Keratinocyte (primary cell): ENCODE data around the gene CRYAB.

Source experiments
- EZH2 ChIP-seq: IDR thresholded peaks from one replicate; pipeline ENCODE4 v1.6.1; 2012; ENCODE audit warnings: inconsistent platforms, mild to moderate bottlenecking, low read length, moderate library complexity
- TF ChIP-seq, protein P1 (sequence below), 3 experiments: IDR thresholded peaks in 1 of 3; conservative IDR thresholded peaks in 1 of 3; optimal IDR thresholded peaks in 1 of 3; 2 replicates in 2 of 3; 3 replicates in 1 of 3; pipeline versions ENCODE3 to v1.5.1; 2011; ENCODE audit warnings: low read length in 3 of 3, mild to moderate bottlenecking in 3 of 3, moderate library complexity in 2 of 3, control low read depth in 1 of 3, inconsistent platforms in 1 of 3; ENCODE audit not compliant: insufficient read depth in 2 of 3; ENCODE audit errors: extremely low read depth in 1 of 3

DNA sequence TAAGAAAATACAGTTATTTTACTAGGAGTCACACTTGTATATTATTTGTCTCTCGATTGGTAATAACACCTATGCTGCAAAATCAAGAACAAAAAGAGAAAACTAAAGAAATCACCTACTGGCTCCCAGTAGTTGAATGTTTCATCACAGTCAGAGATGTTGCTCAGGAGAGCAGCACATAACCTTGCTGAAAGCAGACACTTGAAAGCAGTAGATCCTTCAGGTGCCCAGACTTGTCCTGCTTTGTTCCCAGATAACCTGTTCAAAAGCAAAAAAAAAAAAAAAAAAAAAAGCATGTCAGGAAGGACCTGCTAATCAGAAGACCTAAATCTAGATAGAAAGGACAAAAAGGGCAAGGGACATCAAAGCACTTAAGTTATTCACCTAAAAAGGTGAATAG, 41.5 kb downstream of the CRYAB start:
- TF ChIP-seq, protein P1, sequence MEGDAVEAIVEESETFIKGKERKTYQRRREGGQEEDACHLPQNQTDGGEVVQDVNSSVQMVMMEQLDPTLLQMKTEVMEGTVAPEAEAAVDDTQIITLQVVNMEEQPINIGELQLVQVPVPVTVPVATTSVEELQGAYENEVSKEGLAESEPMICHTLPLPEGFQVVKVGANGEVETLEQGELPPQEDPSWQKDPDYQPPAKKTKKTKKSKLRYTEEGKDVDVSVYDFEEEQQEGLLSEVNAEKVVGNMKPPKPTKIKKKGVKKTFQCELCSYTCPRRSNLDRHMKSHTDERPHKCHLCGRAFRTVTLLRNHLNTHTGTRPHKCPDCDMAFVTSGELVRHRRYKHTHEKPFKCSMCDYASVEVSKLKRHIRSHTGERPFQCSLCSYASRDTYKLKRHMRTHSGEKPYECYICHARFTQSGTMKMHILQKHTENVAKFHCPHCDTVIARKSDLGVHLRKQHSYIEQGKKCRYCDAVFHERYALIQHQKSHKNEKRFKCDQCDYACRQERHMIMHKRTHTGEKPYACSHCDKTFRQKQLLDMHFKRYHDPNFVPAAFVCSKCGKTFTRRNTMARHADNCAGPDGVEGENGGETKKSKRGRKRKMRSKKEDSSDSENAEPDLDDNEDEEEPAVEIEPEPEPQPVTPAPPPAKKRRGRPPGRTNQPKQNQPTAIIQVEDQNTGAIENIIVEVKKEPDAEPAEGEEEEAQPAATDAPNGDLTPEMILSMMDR (optimal IDR thresholded peaks at IDR 0.05 in 1 of 3, IDR thresholded peaks at IDR 0.05 in 1 of 3, conservative IDR thresholded peaks at IDR 0.05 in 1 of 3; ENCODE audit: extremely low read depth in 1 of 3, insufficient read depth in 2 of 3, low read length in 3 of 3): no peak
- no peak for TF ChIP-seq EZH2
